B cell (primary cell): ENCODE results near the gene NRP1.

Experiments used
- EZH2 ChIP-seq: IDR thresholded peaks from 2 replicates; pipeline ENCODE4 v1.6.1; 2012; ENCODE audit warnings: borderline replicate concordance, low read depth, mild to moderate bottlenecking, moderate library complexity, low read length; ENCODE audit not compliant: insufficient read depth, poor library complexity, severe bottlenecking
- TF ChIP-seq, protein P1 (sequence below): fragments of 200-600 bp; IDR thresholded peaks from one replicate; pipeline ENCODE4 v1.8.0; 2022; ENCODE audit warnings: antibody characterized with exemption, mild to moderate bottlenecking

DNA sequence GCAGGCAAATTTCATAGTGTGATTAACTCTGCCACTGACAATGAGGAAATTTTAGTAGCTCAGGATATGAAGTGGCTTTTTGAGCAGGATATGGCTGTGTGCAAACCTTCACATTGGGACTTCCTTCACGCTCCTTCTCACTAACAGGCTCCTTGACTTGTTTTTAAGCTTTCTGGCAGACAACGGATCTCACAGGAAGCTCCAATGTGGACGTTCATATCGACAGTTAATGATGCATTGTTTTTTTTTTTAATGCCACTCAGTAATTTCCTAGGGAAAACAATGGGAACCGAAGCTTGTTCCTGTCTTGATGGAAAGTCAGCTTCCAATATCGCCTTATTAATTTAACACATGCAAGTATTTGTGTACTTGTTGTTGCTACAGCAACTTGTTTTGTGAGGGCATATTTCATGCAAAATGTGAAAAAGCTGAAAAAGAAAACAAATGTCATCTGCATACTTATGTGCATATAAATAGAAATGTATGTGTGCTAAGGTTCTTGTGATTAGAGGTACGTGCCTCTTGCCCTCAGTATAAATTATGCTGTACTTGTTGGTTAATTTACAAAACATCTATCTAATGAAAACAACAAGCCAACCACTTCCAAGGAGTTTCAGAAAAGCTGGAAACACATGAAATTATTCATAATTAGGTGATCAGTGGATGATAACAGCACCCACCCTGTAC, 84.7 kb downstream of the NRP1 start:
- TF ChIP-seq, protein P1, sequence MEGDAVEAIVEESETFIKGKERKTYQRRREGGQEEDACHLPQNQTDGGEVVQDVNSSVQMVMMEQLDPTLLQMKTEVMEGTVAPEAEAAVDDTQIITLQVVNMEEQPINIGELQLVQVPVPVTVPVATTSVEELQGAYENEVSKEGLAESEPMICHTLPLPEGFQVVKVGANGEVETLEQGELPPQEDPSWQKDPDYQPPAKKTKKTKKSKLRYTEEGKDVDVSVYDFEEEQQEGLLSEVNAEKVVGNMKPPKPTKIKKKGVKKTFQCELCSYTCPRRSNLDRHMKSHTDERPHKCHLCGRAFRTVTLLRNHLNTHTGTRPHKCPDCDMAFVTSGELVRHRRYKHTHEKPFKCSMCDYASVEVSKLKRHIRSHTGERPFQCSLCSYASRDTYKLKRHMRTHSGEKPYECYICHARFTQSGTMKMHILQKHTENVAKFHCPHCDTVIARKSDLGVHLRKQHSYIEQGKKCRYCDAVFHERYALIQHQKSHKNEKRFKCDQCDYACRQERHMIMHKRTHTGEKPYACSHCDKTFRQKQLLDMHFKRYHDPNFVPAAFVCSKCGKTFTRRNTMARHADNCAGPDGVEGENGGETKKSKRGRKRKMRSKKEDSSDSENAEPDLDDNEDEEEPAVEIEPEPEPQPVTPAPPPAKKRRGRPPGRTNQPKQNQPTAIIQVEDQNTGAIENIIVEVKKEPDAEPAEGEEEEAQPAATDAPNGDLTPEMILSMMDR, result no peak
- TF ChIP-seq EZH2, result no peak
